OCI-LY1 (cell line): ENCODE data around the gene OSBPL1A.

Experiments used
- H2AFZ ChIP-seq: fragments of 200-600 bp; sonication (generic), shearing (Covaris generic); 2 replicates; pipeline ENCODE4 v1.6.0; 2014; ENCODE audit warnings: antibody characterized with exemption, mild to moderate bottlenecking, low read length
- H3F3A ChIP-seq: fragments of 200-600 bp; sonication (generic), shearing (Covaris generic); 2 replicates; pipeline ENCODE4 v1.6.0; 2014; ENCODE audit warnings: mild to moderate bottlenecking, antibody characterized with exemption, low read length, moderate library complexity; ENCODE audit not compliant: insufficient read depth
- H3K27ac ChIP-seq: fragments of 200-600 bp; sonication (generic); 2 replicates; pipeline ENCODE4 v1.5.1; 2014; ENCODE audit warnings: low read length, mixed run types, mild to moderate bottlenecking, low read depth; ENCODE audit not compliant: poor library complexity, severe bottlenecking
- H3K27me3 ChIP-seq: fragments of 200-600 bp; sonication (generic); 2 replicates; pipeline ENCODE4 v1.6.0; 2014; ENCODE audit warnings: antibody characterized with exemption, mild to moderate bottlenecking, low read length, moderate library complexity; ENCODE audit not compliant: insufficient read depth
- H3K36me3 ChIP-seq: fragments of 200-600 bp; sonication (generic); 2 replicates; pipeline ENCODE4 v1.6.1; 2014; ENCODE audit warnings: mild to moderate bottlenecking, antibody characterized with exemption, low read length, moderate library complexity, mixed read lengths; ENCODE audit not compliant: insufficient read depth
- H3K4me1 ChIP-seq: fragments of 200-600 bp; sonication (generic); 2 replicates; pipeline ENCODE4 v1.5.1; 2014; ENCODE audit warnings: mild to moderate bottlenecking, low read length, moderate library complexity; ENCODE audit not compliant: insufficient read depth, severe bottlenecking
- H3K4me2 ChIP-seq: fragments of 200-600 bp; sonication (generic), shearing (Covaris generic); 2 replicates; pipeline ENCODE4 v1.6.1; 2014; ENCODE audit warnings: low read length
- H3K4me3 ChIP-seq: fragments of 200-600 bp; sonication (generic); 2 replicates; pipeline ENCODE4 v1.5.1; 2014; ENCODE audit warnings: low read length, low read depth, mild to moderate bottlenecking, mixed read lengths; ENCODE audit not compliant: poor library complexity, severe bottlenecking
- H3K79me2 ChIP-seq: fragments of 200-600 bp; shearing (Covaris generic); 2 replicates; pipeline ENCODE4 v1.6.1; 2016; ENCODE audit warnings: mixed run types, low read length, mixed read lengths; ENCODE audit not compliant: insufficient read depth
- H3K9ac ChIP-seq: fragments of 200-600 bp; sonication (generic), shearing (Covaris generic); 2 replicates; pipeline ENCODE4 v1.6.1; 2014; ENCODE audit warnings: mild to moderate bottlenecking, low read length, mixed read lengths
- H3K9me2 ChIP-seq: fragments of 200-600 bp; sonication (generic), shearing (Covaris generic); 2 replicates; pipeline ENCODE4 v1.6.1; 2014; ENCODE audit warnings: low read depth, mild to moderate bottlenecking, low read length, mixed read lengths
- H3K9me3 ChIP-seq: fragments of 200-600 bp; shearing (Covaris generic); 2 replicates; pipeline ENCODE4 v1.6.1; 2014; ENCODE audit warnings: low read length, mixed read lengths
- H4K20me1 ChIP-seq: fragments of 200-600 bp; sonication (generic), shearing (Covaris generic); 2 replicates; pipeline ENCODE4 v1.6.0; 2016; ENCODE audit warnings: mild to moderate bottlenecking, low read length; ENCODE audit not compliant: insufficient read depth
- CTCF ChIP-seq: fragments of 200-600 bp; sonication (generic), shearing (Covaris generic); IDR thresholded peaks from 2 replicates; pipeline ENCODE4 v1.5.1; 2017; ENCODE audit warnings: mild to moderate bottlenecking, antibody characterized with exemption, low read length, moderate library complexity, mixed read lengths
- EZH2 ChIP-seq: fragments of 200-600 bp; sonication (generic), shearing (Covaris generic); IDR thresholded peaks from 2 replicates; pipeline ENCODE4 v1.8.0; 2017; ENCODE audit warnings: borderline replicate concordance, mixed run types, mild to moderate bottlenecking, antibody characterized with exemption, low read length, moderate library complexity, mixed read lengths

The OSBPL1A gene

GRCh38 chr18:24262087-24262486, 135.5 kb downstream of the OSBPL1A start:
- Histone ChIP-seq H3K9me2 (no peaks in the 10 kb centered on the region), H3K27ac (no peak overlapping the region), H3K4me2 (no peak overlapping the region), H3K36me3 (no peaks in the 10 kb centered on the region), H3K9ac (no peak overlapping the region), H2AFZ (no peak overlapping the region), H4K20me1 (no peaks in the 10 kb centered on the region), H3K79me2 (no peaks in the 10 kb centered on the region), H3K27me3 (no peaks in the 10 kb centered on the region), H3K9me3 (no peaks in the 10 kb centered on the region), H3K4me1 (no peaks in the 10 kb centered on the region), H3K4me3 (no peak overlapping the region), H3F3A (no peaks in the 10 kb centered on the region)
- TF ChIP-seq CTCF (no peak), EZH2 (no peak)

GRCh38 chr18:24259869-24260641, 137.6 kb downstream of the OSBPL1A start:
- no peaks in the 10 kb centered on the region for H3K4me1 ChIP-seq

GRCh38 chr18:24254071-24254470, 143.6 kb downstream of the OSBPL1A start:
- no peak overlapping the region for H3K27ac ChIP-seq
- no peaks in the 10 kb centered on the region for H3K27me3 ChIP-seq
- no peaks in the 10 kb centered on the region for H3K79me2 ChIP-seq
- no peak overlapping the region for H3K4me3 ChIP-seq
- no peaks in the 10 kb centered on the region for H3K9me2 ChIP-seq
- no peak overlapping the region for H2AFZ ChIP-seq
- no peaks in the 10 kb centered on the region for H3K36me3 ChIP-seq
- no peaks in the 10 kb centered on the region for H3K4me1 ChIP-seq
- no peaks in the 10 kb centered on the region for H3K9me3 ChIP-seq
- no peaks in the 10 kb centered on the region for H3F3A ChIP-seq
- no peak for TF ChIP-seq CTCF
- TF ChIP-seq EZH2: no peak
- no peak overlapping the region for H3K9ac ChIP-seq
- H4K20me1 ChIP-seq: no peaks in the 10 kb centered on the region
- H3K4me2 ChIP-seq: no peak overlapping the region

More at GRCh38 chr18:24259869-24260641, 137.6 kb downstream of the OSBPL1A start:
- no peak overlapping the region for H3K27ac ChIP-seq
- H3K79me2 ChIP-seq: no peaks in the 10 kb centered on the region
- TF ChIP-seq CTCF: no peak
- no peak for TF ChIP-seq EZH2
- no peaks in the 10 kb centered on the region for H4K20me1 ChIP-seq
- H3K4me3 ChIP-seq: no peak overlapping the region
- no peaks in the 10 kb centered on the region for H3K9me2 ChIP-seq
- H3K36me3 ChIP-seq: no peaks in the 10 kb centered on the region
- no peaks in the 10 kb centered on the region for H3K27me3 ChIP-seq
- no peak overlapping the region for H3K4me2 ChIP-seq
- H3K9ac ChIP-seq: no peak overlapping the region
- no peaks in the 10 kb centered on the region for H3K9me3 ChIP-seq
- H2AFZ ChIP-seq: no peak overlapping the region
- H3F3A ChIP-seq: no peaks in the 10 kb centered on the region
